RKO (cell line): ENCODE data around the gene DBN1.

Source experiments
- DNase-seq: peaks from one replicate; pipeline ENCODE4 v3.0.0-alpha.2; 2016; ENCODE audit warnings: low spot score

DBN1 gene

GRCh38 chr5:177443144-177443983 lies 30.1 kb downstream of the DBN1 start:
- DNase-seq: no peak

- no peak for DNase-seq
Observed at GRCh38 chr5:177442066-177442826, 31.2 kb downstream of the DBN1 start.

- no peak for DNase-seq
Observed at GRCh38 chr5:177440990-177441780, 32.2 kb downstream of the DBN1 start.

- no peak for DNase-seq
Observed at GRCh38 chr5:177440211-177440989, 33.0 kb downstream of the DBN1 start.

GRCh38 chr5:177439518-177440053 lies 33.8 kb downstream of the DBN1 start:
- DNase-seq: no peak

GRCh38 chr5:177438468-177438867 lies 35.0 kb downstream of the DBN1 start:
- no peak for DNase-seq

- DNase-seq: no peak
Observed at GRCh38 chr5:177437623-177438022, 35.8 kb downstream of the DBN1 start.

- DNase-seq: no peak
Observed at GRCh38 chr5:177435847-177436536, 37.4 kb downstream of the DBN1 start.

- DNase-seq: no peak
Observed at GRCh38 chr5:177434942-177435738, 38.3 kb downstream of the DBN1 start.

GRCh38 chr5:177434437-177434836 lies 39.0 kb downstream of the DBN1 start:
- peak; percentile 54 for DNase-seq

GRCh38 chr5:177433658-177434217 lies 39.7 kb downstream of the DBN1 start:
- no peak for DNase-seq

GRCh38 chr5:177432839-177433657 lies 40.4 kb downstream of the DBN1 start:
- DNase-seq: no peak

GRCh38 chr5:177432143-177432838 lies 41.1 kb downstream of the DBN1 start:
- no peak for DNase-seq

GRCh38 chr5:177431317-177432142 lies 41.9 kb downstream of the DBN1 start:
- DNase-seq: no peak

- DNase-seq: no peak
Observed at GRCh38 chr5:177430972-177431316, 42.5 kb downstream of the DBN1 start.

- no peak for DNase-seq
Observed at GRCh38 chr5:177430140-177430951, 43.1 kb downstream of the DBN1 start.
